HepG2 (cell line): ENCODE results near the gene EIF4G1. TPM values are rescaled to one million over a fixed set of nuclear protein-coding genes. Genes with fewer than 3 reads are reported as not detected.

ENCODE experiments used
- ESRRA ChIP-seq: sonication (generic); formaldehyde crosslinking; IDR thresholded peaks from 2 replicates; pipeline ENCODE4 v1.5.1; 2020; ENCODE audit warnings: mild to moderate bottlenecking, low read depth, missing genetic modification reagents
- HNRNPK ChIP-seq: fragments of 200-400 bp; formaldehyde crosslinking; IDR thresholded peaks from 2 replicates; pipeline ENCODE4 v1.6.1; 2018; ENCODE audit warnings: low read length, low read depth, moderate library complexity, mild to moderate bottlenecking; ENCODE audit not compliant: poor library complexity, severe bottlenecking
- KAT7 ChIP-seq: IDR thresholded peaks from 2 replicates; pipeline ENCODE4 v1.6.1; 2018; ENCODE audit warnings: borderline replicate concordance, missing compliant biosample characterization
- STAG1 ChIP-seq: sonication (generic); formaldehyde crosslinking; IDR thresholded peaks from 2 replicates; pipeline ENCODE4 v1.4.0; 2020; ENCODE audit warnings: missing genetic modification reagents
- TBL1XR1 ChIP-seq: fragments of 150-350 bp; IDR thresholded peaks from 2 replicates; pipeline ENCODE4 v1.6.1; 2014; ENCODE audit warnings: borderline replicate concordance, low read length; ENCODE audit not compliant: partially characterized antibody
- ZMYM2 ChIP-seq: sonication (generic); formaldehyde crosslinking; IDR thresholded peaks from 2 replicates; pipeline ENCODE4 v1.8.0; 2022; ENCODE audit warnings: mild to moderate bottlenecking, missing genetic modification reagents
- ZNF30 ChIP-seq: sonication (generic); formaldehyde crosslinking; IDR thresholded peaks from 2 replicates; pipeline ENCODE4 v1.5.0; 2020; ENCODE audit warnings: mild to moderate bottlenecking, missing genetic modification reagents
- ZNF562 ChIP-seq: sonication (generic); formaldehyde crosslinking; IDR thresholded peaks from 2 replicates; pipeline ENCODE4 v1.8.0; 2022; ENCODE audit warnings: missing genetic modification reagents, borderline replicate concordance
- ZNF883 ChIP-seq: sonication (generic); formaldehyde crosslinking; IDR thresholded peaks from 2 replicates; pipeline ENCODE4 v1.5.1; 2020; ENCODE audit warnings: mild to moderate bottlenecking, missing genetic modification reagents; ENCODE audit errors: not compliant biosample characterization
- polyA plus RNA-seq, 8 experiments: library from polyadenylated mRNA; depleted of rRNA in 3 of 8; stranded (reverse) in 7 of 8; unstranded in 1 of 8; fragments of >200 nt; fragmentation: Illumina TruSeq in 4 of 8; extraction: Trizol in 4 of 8; gene quantifications; 2 replicates each; pipeline versions ENCODE4 v1.2.1 to v1.2.3, GENCODE V29; 2011 to 2016; ENCODE audit warnings: low read depth in 4 of 8, missing spikeins in 1 of 8, mixed read lengths in 1 of 8; ENCODE audit not compliant: insufficient read depth in 1 of 8
- total RNA-seq, 5 experiments: library from RNA; depleted of rRNA; stranded (reverse); fragments of >200 nt; fragmentation: Illumina TruSeq; extraction: Trizol; gene quantifications; 2 replicates each; pipeline ENCODE4 v1.2.3, GENCODE V29; 2016; ENCODE audit warnings: low read depth in 1 of 5
- TF ChIP-seq, protein P1 (sequence below): sonication (generic); formaldehyde crosslinking; IDR thresholded peaks from 2 replicates; pipeline ENCODE4 v1.5.0; 2020; ENCODE audit warnings: mild to moderate bottlenecking, missing genetic modification reagents, borderline replicate concordance
- TF ChIP-seq, protein P2 (sequence below), 2 experiments: fragments of 450-650 bp in 1 of 2; sonication (generic) in 1 of 2; formaldehyde crosslinking in 1 of 2; IDR thresholded peaks; 2 replicates each; pipeline versions ENCODE4 v1.6.1 to v1.8.0; 2016 to 2022; ENCODE audit warnings: antibody characterized with exemption in 1 of 2, mild to moderate bottlenecking in 1 of 2, missing genetic modification reagents in 1 of 2

The EIF4G1 gene
- total and polyA plus RNA-seq, 2 of the 13 experiments (the other 11 are each of a cell fraction or from before 2014, with no cell fraction given): 208 to 213 TPM

DNA sequence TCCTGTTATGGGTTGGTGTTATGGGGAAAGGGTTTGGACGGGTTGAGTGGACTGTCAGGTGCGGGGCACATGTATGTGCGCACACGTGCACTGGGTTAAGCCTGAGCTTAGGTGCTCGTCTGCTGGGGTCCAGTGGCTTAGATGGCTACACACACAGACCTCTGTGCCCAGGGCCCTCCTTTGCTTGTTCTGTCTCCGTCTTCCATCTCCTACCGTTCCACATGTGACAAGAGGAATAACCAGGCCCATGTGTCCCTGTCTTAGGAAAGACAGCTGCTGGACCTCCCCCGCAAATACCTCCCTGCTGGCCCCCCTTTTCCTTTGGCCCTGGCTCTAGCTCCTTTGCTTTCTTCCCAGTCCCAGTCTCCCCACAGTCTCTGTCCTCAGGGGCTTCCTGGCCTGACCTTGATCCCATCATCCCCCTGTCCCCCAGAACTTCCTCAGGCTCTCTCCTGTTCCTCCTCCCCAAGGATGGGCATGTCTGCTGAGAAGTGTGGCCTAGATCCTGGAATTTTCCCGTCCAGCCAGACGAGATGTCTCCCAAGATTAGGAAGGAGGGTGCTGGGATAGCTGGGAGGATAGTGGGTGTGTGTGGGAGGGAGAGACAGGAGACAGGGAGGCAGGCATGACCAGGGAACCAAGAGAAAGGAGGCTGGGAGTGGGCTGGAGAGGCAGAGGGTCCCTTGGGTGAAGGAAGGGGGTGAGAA, 64.4 kb downstream of the EIF4G1 start (continued):
- TF ChIP-seq, protein P1, sequence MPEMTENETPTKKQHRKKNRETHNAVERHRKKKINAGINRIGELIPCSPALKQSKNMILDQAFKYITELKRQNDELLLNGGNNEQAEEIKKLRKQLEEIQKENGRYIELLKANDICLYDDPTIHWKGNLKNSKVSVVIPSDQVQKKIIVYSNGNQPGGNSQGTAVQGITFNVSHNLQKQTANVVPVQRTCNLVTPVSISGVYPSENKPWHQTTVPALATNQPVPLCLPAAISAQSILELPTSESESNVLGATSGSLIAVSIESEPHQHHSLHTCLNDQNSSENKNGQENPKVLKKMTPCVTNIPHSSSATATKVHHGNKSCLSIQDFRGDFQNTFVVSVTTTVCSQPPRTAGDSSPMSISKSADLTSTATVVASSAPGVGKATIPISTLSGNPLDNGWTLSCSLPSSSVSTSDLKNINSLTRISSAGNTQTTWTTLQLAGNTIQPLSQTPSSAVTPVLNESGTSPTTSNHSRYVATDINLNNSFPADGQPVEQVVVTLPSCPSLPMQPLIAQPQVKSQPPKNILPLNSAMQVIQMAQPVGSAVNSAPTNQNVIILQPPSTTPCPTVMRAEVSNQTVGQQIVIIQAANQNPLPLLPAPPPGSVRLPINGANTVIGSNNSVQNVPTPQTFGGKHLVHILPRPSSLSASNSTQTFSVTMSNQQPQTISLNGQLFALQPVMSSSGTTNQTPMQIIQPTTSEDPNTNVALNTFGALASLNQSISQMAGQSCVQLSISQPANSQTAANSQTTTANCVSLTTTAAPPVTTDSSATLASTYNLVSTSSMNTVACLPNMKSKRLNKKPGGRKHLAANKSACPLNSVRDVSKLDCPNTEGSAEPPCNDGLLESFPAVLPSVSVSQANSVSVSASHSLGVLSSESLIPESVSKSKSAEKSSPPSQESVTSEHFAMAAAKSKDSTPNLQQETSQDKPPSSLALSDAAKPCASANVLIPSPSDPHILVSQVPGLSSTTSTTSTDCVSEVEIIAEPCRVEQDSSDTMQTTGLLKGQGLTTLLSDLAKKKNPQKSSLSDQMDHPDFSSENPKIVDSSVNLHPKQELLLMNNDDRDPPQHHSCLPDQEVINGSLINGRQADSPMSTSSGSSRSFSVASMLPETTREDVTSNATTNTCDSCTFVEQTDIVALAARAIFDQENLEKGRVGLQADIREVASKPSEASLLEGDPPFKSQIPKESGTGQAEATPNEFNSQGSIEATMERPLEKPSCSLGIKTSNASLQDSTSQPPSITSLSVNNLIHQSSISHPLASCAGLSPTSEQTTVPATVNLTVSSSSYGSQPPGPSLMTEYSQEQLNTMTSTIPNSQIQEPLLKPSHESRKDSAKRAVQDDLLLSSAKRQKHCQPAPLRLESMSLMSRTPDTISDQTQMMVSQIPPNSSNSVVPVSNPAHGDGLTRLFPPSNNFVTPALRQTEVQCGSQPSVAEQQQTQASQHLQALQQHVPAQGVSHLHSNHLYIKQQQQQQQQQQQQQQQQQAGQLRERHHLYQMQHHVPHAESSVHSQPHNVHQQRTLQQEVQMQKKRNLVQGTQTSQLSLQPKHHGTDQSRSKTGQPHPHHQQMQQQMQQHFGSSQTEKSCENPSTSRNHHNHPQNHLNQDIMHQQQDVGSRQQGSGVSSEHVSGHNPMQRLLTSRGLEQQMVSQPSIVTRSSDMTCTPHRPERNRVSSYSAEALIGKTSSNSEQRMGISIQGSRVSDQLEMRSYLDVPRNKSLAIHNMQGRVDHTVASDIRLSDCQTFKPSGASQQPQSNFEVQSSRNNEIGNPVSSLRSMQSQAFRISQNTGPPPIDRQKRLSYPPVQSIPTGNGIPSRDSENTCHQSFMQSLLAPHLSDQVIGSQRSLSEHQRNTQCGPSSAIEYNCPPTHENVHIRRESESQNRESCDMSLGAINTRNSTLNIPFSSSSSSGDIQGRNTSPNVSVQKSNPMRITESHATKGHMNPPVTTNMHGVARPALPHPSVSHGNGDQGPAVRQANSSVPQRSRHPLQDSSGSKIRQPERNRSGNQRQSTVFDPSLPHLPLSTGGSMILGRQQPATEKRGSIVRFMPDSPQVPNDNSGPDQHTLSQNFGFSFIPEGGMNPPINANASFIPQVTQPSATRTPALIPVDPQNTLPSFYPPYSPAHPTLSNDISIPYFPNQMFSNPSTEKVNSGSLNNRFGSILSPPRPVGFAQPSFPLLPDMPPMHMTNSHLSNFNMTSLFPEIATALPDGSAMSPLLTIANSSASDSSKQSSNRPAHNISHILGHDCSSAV (CRISPR knock-in tag): no peak
- no peak for TF ChIP-seq STAG1 (CRISPR knock-in tag)
- no peak for TF ChIP-seq ZNF562 (CRISPR knock-in tag)
- no peak for TF ChIP-seq HNRNPK
- TF ChIP-seq TBL1XR1: no peak
- TF ChIP-seq KAT7 (CRISPR knock-in tag): 0 out of 2 replicates have a peak, but pooled peaks have one; percentile 22
- peak; percentile 25 for TF ChIP-seq ZNF883
- TF ChIP-seq, protein P2, sequence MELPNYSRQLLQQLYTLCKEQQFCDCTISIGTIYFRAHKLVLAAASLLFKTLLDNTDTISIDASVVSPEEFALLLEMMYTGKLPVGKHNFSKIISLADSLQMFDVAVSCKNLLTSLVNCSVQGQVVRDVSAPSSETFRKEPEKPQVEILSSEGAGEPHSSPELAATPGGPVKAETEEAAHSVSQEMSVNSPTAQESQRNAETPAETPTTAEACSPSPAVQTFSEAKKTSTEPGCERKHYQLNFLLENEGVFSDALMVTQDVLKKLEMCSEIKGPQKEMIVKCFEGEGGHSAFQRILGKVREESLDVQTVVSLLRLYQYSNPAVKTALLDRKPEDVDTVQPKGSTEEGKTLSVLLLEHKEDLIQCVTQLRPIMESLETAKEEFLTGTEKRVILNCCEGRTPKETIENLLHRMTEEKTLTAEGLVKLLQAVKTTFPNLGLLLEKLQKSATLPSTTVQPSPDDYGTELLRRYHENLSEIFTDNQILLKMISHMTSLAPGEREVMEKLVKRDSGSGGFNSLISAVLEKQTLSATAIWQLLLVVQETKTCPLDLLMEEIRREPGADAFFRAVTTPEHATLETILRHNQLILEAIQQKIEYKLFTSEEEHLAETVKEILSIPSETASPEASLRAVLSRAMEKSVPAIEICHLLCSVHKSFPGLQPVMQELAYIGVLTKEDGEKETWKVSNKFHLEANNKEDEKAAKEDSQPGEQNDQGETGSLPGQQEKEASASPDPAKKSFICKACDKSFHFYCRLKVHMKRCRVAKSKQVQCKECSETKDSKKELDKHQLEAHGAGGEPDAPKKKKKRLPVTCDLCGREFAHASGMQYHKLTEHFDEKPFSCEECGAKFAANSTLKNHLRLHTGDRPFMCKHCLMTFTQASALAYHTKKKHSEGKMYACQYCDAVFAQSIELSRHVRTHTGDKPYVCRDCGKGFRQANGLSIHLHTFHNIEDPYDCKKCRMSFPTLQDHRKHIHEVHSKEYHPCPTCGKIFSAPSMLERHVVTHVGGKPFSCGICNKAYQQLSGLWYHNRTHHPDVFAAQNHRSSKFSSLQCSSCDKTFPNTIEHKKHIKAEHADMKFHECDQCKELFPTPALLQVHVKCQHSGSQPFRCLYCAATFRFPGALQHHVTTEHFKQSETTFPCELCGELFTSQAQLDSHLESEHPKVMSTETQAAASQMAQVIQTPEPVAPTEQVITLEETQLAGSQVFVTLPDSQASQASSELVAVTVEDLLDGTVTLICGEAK (IDR thresholded peaks at IDR 0.05): no peak
- TF ChIP-seq, protein P2 (CRISPR knock-in tag; IDR thresholded peaks at IDR 0.05): peak; percentile 13; the same call in 1 of the 2 replicates
- no peak for TF ChIP-seq ZNF30
- TF ChIP-seq ESRRA: no peak
- no peak for TF ChIP-seq ZMYM2 (CRISPR knock-in tag)
